HCEC 1CT (cell line): ENCODE data around the gene VEPH1.
A peak's percentile ranks its signal among the peaks of the same experiment; 100 is the strongest.

Experiments used
- DNase-seq: peaks from one replicate; pipeline ENCODE4 v3.0.0-alpha.2; 2017

VEPH1 gene

DNA sequence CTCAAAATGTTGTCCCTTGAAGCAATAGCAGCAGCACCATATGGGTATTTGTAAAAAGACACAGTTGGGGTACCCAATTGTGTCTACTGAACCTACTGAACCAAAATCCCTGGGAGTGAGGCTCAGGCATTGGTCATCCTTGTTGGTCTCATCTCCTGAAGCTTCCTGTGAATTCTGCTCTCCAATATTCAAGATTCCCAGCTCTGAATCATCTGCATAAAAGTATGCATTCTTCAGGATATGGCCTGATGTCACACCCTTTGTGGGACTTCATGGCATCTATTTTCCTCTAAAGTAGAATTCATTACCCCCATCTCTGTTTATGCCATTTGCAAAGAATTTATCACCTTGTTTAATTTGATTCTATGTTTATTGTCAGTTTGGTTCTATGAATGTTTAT lies 79.9 kb downstream of the VEPH1 start:
- peak; percentile 67 for DNase-seq

DNA sequence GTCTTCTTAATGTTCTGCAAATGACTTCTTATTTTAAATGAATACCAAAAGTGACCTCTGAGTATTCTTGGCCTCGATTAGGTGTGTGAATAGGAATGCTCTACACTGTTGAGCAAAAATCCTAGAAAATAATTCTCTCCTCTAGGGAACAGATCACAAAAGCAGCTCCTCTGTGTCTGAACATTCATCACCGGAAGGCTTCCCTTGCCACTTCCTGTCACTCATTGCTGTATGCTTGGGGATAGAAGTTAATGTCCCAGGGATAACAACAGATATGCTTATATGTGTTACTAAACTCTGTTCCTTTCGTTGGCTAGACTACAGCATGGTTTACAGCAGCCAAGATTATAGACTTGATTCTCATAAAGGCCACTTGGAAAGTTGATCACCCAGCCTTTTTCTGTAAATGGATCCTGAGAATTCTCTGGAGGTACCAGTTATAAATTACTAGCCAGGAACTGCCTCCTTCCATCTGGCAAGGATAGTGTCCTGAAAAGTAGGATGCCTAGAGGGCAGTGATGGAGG lies 82.5 kb downstream of the VEPH1 start:
- DNase-seq, result no peak

DNA sequence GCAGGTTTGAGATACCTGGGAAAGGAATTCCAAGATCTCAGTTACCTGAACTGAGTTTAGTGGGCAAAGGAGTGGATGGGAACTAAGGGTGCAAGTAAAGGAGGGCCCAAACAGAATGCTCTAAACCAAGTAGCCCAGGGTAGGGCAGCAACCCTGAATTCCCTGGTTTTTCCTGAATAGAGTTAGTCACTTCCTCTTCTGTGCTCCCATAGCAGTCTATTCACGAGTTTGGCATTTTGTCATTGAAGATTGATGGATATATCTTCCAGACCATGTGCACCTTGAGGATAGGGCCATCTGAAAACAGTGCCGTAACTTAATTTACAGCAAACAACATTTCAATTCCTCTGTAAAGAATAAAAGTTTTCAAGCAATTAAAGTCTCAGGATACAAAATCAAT lies 85.1 kb downstream of the VEPH1 start:
- peak; percentile 62 for DNase-seq

DNA sequence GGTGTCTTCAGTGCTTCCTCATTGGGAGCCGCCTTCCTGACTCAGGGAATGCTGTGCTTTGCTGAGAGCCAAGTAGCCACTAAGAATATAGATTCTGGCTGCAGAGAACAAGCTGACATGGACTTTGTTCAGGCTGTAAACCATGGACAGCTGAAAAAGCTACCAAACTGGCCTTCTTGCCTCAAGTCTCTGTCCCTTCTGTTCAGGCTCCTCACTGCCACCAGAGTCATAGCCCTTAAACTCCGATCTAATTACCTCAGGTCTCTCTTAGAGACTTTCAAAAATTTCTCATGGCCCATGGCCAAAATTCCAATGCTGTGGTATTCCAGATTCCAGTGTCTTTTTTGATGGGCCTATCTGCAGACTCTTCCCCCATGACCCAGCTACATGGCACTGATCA lies 86.0 kb downstream of the VEPH1 start:
- DNase-seq, result no peak

DNA sequence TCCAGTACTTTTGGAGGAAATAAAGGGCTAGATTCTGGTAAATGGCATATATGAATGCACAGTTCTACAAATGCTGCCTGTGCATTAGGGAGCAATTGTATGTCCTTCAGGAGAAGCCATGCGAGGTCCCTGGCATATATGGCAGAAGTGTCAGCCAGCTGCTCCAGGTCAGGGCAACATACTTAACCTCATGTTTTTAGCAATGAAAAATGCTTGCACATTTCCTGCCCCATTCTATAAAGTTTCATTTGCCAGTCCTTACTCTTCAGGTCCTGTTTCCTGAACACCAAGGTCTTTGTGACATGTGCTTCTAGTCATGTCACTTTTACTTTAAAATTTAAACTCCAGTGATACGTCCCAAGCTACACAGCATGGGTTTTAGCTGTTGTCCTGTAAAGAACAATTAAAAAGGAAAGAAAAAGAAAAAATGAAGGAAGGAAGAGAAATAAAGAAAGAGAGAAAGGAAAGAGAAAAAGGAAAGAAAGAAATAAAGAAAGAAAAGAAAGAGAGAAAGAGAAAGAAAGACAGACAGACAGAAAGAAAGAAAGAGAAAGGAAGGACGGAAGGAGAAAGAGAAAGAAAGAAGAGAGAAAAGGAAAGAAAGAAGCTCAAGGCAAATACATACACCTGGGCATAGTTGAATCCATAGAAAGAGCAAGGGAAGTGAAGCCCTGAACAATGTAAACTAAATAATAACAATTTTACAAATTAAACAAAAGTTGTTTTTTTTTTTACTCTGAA lies 86.7 kb downstream of the VEPH1 start:
- DNase-seq, result no peak

DNA sequence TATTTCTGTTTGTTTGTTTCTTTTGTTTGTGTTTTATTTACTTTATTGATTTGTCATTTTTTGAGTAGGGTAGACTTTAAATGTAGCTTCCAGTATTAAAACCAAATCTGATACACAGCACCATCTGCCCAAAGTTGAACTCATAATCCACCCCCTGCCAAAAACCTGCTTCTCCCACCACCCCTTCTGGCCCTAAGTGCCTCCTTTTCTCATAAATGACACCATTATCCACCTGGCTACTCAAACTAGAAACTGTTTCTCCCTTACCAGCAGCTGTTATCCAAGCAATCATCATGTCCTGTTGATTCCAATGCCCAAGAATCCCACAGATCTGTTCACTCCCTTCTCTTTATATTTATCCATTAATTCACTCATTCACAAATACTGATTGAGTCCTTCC lies 88.4 kb downstream of the VEPH1 start:
- no peak for DNase-seq

DNA sequence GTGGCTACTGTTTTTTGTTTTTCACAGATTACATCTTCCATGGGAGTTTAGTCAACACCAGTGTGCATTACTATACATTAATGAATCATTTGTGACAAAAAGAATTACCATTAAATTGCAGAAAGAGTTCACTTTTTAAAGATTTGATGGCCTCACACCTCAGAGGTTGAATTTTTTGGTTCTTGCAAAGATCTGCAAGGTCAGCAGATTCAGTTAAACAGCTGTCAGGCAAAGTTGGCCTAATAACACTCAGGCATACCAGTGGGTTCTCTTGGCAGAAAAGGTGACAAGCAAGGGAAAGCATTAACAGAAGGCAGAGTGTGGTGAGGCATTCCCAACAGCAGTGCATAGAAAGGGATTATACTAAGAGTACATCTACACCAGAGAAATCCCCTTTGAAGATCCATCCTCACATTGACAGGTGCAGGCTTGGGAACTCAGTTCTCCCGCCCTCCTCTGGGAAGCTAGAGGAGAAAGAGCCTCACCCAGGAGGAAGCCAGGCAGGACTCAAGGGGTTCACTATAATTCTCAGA lies 90.8 kb downstream of the VEPH1 start:
- no peak for DNase-seq

DNA sequence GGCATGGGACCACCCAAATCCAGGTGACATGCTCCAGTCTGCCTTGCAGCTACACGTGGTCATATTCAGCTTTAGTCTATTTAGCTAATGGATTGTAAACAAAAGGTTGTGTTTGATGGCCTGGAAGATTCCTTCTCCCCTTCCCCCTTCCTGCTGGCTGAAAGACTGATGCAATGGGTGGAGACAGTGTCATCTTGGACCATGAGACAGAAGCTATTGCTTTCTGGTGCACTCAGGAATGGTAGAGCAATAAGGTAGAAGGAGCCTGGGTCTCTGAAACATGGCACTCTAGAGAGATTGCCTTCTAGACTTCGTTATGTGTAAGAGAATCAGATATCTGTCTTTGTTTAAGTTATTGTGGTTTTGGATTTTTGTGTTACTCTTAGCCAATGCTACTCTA lies 92.3 kb downstream of the VEPH1 start:
- DNase-seq, result no peak

DNA sequence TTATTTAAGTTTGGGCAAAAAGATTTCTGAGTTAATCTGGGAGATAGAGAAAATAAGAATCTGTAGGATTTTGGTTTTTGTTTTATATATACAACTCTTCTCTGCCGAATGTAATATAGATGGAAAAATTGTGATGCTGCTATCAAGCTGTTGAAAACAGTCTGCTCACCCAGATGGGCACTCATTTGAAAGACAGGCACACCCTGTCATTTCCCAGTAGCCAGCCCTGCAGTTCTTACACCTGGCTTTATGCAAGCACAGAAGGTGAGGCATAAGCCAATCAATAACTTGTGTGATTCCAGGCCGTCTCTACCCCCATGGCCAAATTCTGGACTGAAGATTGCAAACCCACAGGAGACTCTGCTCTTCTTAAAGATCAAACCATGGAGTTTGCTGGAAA lies 93.7 kb downstream of the VEPH1 start:
- DNase-seq, result no peak

DNA sequence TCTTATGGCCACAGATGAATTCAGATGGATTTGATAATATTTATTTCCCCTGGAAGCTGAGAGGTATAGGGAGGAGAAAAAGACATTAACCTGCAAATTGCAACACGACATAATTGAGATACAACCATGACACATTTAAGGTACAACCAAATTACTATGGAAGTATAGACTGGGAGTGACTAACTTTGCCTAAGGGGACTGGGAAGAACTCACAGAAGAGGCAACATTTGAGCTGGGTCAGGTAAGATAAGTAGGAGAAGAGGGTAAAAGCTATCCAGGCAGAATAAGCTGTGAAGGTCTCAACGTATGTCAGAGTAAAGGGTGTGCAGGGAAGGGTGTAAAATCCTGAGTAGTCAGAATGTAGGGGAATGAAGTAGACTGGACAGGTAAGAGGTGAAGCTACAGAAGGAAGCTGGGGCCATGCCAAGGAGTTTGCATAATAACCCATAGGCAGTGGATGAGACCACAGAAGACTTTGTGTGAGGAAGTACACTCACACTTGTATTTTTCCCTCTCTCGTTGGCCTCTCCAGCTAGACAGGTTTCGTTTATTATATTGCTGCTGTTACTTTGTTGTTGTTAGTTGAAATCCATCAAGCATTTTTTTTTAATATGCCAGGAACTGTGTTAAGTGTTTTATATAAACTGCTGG lies 94.6 kb downstream of the VEPH1 start:
- no peak for DNase-seq

DNA sequence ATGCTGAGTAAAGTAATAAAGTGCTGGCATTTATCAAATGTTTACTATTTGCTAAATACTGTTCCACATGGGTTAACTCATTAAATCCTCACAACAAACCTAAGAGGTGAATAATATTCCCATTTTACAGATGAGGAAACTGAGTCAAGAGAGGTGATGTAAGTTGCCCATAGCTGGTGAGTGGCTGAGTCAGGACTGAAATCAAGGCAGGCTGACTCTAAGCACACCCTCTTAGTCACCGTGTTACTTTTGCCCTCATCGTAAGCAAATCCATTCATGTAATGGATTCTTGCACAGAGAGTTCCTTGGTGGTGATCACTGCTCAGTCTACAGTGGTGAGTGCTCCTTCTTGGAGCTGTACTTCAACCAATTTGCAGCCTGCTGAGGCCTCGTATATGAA lies 95.4 kb downstream of the VEPH1 start:
- DNase-seq, result no peak

DNA sequence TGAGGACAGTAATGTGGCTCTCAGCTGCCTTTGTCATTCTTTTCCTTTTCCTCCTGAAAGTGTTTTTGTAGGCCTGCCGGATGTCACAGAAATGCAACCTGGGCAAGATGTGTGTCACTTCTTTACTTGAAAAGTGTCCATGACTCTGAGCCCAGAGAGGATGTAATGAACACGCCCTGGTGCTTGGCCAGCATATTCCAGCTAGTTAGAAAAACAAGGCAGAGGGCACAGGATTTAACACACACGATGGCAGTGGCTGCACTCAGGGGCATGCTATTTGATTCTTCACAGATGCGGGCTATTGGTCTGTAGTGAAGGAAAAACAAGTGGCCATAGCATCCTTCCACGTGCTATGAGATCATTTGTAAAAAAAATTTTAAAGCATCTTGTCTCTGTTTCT lies 96.8 kb downstream of the VEPH1 start:
- no peak for DNase-seq

DNA sequence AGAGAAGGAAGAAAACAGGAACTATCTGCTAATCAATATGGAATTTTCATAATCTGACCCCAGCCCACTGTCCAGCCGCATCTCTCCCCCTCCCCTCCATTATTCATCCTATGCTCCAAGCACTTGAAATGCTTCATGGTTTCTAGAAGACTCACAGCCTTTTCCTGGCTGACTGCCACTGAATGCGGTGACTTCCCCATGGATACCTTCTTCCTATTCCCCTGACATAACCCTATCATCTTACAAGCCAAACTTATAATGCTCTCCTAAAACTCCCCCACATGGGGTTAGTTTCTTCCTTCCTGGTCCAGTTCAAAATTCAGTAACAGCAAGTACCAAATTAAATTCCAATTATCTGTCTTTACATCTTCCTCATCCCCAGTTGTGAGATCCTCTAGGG lies 97.8 kb downstream of the VEPH1 start:
- DNase-seq, result no peak

DNA sequence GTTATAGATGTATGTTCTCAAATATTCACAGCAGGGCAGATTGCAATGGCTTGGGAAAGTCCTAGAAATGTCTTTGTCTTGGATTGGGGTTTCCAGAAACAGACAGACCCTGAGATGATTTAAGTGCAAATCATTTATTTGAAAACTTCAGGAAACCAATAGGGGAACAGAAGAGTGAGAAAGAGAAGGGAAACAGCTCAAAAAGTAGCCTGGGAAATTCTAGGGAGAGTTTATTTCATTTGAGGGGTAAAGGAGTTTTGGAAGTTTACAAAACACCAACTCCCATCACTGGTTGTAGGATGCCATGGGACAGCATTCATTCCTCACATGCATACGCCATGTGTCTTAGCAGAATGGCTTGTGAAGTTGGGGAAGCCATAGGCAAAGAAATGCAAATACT lies 98.8 kb downstream of the VEPH1 start:
- DNase-seq, result no peak

DNA sequence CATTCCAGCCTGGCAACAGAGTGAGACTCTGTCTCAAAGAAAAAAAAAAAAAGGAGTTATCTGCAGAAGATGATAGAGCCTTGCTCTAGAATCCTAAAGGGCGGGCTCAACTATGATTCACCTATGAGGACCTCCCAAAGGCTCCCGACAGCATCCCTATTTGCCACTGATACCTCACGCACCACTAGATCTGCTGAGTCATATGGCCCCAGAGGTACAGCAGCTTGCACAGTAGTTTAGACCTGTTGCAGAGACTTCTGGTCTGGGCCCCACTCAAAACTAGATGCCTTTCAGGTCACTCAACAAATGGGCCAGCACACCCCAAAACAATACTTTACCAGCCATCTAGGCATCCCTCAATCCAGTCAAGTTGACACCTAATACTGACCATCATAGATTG lies 104.6 kb downstream of the VEPH1 start:
- no peak for DNase-seq

DNA sequence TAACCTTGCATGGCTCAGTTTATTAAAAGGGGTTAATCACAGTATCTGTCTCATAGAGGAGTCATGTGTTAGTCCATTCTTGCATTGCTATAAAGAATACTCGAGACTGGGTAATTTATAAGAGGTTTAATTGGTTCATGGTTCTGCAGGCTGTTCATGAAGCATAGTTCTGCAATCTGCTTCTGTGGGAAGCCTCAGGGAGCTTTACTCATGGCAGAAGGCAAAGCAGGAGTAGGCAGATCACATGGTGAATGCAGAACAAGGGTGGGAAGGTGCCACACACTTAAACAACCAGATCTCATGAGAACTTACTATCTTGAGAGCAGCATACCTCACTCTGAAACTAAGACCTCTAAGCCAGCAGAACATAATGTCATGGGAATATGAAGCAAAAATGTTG lies 108.8 kb downstream of the VEPH1 start:
- DNase-seq, result no peak

DNA sequence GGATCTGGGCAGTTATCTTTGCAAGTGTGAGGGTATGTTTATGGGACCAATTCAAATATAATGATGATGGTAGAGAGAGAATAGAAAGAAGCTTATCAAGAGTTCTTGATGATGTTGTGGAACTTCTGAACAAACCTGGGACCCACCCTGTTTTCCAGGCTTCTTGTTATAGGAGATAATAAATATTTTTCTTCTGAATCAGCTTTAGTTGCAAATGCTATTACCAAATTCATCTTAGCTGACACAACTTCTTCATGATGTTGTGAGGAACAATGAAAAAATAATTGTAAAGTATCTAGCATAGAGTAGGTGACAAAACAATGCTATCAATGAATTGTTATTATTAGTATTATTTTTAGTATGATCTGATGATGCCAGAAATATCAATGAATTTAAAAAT lies 110.1 kb downstream of the VEPH1 start:
- DNase-seq, result peak; percentile 17

DNA sequence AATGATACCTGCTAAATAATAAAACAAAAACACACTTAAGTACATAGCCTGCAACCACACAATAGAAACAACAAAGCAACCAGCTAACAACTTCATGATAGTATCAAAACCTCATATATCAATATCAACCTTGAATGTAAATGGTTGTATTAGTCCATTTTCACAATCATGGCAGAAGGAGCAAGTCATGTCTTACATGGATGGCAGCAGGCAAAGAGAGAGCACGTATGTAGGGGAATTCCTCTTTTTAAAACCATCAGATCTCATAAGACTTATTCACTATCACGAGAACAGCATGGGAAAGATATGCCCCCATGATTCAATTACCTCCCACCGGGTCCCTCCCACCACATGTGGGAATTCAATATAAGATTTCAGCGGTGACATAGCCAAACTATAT lies 111.1 kb downstream of the VEPH1 start:
- no peak for DNase-seq

DNA sequence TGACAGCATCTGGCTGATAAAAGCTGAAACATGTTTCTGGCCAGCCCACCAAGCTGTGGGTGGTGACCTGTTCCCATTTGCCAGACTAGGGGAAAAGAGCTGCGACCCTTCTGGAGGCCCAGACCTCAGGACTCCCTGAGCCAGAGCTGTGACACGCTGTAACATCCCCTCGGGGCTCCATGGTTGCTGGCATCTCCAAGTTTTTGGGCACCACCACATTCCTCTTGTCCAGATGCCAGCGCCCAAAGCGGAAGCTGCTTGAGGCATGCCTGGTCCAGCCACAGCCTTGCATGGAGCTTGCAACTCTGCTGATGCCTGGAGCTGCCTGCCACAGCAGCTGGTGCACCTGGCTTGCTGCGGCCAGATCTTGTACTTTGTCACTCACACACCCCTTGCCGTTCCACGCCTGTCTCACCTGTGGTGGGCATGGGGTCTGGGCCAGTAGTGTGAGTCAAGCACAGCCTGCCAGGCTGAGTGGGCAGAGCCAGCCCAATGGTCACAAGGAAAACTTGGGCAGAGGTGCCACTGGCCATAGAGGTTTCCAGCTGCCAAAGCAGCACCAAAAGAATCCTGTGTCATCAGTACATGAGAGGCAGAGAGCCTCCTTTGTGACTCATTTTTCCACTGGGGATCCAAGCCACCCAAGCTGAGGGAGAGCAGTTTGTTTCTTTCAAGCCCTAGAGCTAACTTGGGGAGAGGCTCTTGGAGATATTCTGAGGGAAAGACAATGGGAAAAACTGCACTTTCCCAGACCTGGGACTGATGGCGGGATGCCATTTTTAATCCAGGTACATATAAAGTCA lies 112.3 kb downstream of the VEPH1 start:
- DNase-seq, result peak; percentile 16

DNA sequence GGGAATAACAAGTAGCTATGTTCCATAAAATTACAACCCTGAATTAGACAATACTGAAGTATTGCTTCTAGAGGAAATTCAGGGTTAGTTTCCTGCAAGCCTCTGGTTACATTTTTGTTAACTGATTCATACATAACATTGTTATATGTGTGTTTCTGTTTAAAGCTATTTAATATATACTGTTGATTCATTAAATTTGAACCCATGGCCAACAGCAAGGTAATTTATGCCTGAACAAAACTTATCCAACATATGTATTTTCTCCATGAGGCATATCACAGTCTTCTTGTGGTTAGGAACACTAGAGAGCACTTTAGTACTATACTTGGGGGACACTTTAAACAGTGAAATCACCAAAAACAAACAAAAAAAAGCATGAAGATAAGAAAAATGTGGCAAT lies 114.2 kb downstream of the VEPH1 start:
- peak; percentile 69 for DNase-seq

DNA sequence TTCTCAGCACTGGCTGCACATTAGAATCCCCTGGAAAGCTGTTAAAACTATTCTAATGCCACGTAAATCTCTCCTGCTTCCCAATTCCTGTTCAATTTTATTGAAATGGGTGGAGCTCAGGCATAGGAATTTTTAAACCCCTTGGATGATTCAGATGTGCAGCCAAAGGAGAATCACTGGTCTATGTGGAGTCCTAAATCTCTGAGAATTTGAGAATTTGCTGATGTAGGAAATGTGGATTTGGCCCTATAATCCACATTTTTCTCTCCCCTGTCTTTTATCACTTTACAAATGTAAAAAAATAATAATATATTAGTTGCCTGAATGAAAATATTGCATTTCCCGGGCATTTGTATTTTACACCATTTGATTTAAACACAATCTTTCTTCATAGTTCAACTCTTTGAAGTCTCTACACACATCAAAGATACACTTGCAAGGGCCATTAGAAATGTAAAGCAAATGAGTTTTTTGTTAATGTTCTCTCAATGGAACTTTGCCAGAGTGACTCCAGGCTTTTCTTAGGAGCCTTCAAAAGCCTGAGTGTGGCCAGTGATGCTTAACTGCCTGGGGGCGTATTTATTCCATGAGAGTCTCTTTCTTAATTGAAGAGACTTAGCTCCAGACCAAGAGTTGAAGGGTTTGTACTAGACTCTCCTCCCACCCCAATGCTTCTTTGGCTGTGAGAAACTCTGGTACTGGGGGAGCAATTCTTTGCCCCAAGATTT lies 115.3 kb downstream of the VEPH1 start:
- DNase-seq, result no peak

DNA sequence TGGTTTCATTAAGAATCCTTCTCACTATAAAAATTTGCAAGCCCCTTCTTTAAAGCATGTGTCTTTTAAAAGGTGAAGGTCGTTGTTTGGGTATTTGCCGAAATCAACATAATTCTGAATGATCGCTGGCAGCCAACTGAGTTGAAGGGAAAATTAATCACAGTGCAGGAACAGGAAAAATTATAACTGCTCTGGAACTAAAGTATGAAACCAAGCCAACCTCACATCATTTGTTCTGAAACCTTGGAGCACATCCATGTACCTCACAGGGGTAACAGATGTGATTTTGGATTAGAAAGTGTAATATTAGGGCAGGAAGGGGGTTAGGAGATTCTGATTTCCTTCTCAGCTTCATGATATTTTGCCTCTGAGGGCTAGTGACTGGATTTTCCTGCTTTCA lies 118.7 kb downstream of the VEPH1 start:
- no peak for DNase-seq

DNA sequence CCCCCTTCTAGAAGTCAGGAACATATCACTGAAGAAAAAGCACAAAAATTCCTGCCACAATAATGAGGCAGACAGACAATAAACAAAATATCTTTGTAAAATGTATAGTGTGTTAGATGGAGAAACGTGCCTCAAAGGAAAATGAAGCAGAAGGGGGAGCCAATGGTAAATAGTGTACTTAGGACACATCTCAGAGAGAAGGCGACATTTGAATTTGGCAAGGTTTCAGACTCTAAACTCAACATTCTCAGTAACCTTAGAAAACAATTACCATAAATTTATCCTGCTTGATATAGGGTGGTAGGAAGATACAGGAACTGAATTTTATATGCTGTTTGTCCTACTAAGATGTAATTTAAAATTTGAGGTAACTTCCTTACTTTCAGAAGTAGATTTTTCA lies 119.2 kb downstream of the VEPH1 start:
- no peak for DNase-seq
